GM10248 (cell line): ENCODE measurements around the gene MYH10.

Experiments used
- CTCF ChIA-PET: fragments of 300-600 bp; sonication (Branson Sonifier 250); formaldehyde crosslinking; extraction: SDS; loops from one replicate; lab custom pipeline; 2021; ENCODE audit warnings: antibody characterized with exemption; lab: Yijun Ruan, JAX
- POLR2A ChIA-PET: fragments of 350-650 bp; sonication (Branson Sonifier 250); formaldehyde crosslinking; extraction: SDS; loops from one replicate; lab custom pipeline; 2020; ENCODE audit warnings: antibody characterized with exemption; lab: Yijun Ruan, JAX
- DNase-seq: peaks from one replicate; pipeline ENCODE4 v3.0.0; 2012; ENCODE audit errors: extremely low spot score
- CTCF ChIP-seq: IDR thresholded peaks from 2 replicates; pipeline ENCODE4 v1.5.1; 2012; ENCODE audit warnings: mild to moderate bottlenecking, low read depth; ENCODE audit errors: extremely low read depth, missing control alignments, control extremely low read depth

MYH10 gene

GRCh38 chr17:8588877-8589554, 41.5 kb downstream of the MYH10 start:
- DNase-seq = no peak
- CTCF ChIA-PET = interaction anchor here (1.0 kb wide), 1 partner anchor 10 kb away, joined by 3 read pairs; no protein-coding TSS in a partner anchor

GRCh38 chr17:8586766-8587165, 43.8 kb downstream of the MYH10 start:
- DNase-seq = no peak
- TF ChIP-seq CTCF = no peak
- ChIA-PET POLR2A (no interaction called here), CTCF (no interaction called here)

More at GRCh38 chr17:8588877-8589554, 41.5 kb downstream of the MYH10 start:
- TF ChIP-seq CTCF = no peak
- POLR2A ChIA-PET = no interaction called here

GRCh38 chr17:8585911-8586310, 44.6 kb downstream of the MYH10 start:
- POLR2A ChIA-PET = no interaction called here

GRCh38 chr17:8583954-8584353, 46.6 kb downstream of the MYH10 start:
- no peak for DNase-seq
- ChIA-PET POLR2A (no interaction called here), CTCF (interaction anchor here (1.0 kb wide), 1 partner anchor 310 kb away, joined by 3 read pairs; no protein-coding TSS in a partner anchor)
- TF ChIP-seq CTCF = no peak

More at GRCh38 chr17:8585911-8586310, 44.6 kb downstream of the MYH10 start:
- TF ChIP-seq CTCF = no peak
- DNase-seq = no peak
- CTCF ChIA-PET = no interaction called here

- TF ChIP-seq CTCF = no peak
- ChIA-PET CTCF (interaction anchor here (1.3 to 2.7 kb wide), 7 partner anchors 8 to 165 kb away, joined by 3 to 15 read pairs (median 7); partner anchors contain the start of gene MYH10), POLR2A (no interaction called here)
- peak; percentile 39 for DNase-seq
These were observed 49.4 kb downstream of the MYH10 start for GRCh38 chr17:8580952-8581658.

GRCh38 chr17:8577868-8578267, 52.7 kb downstream of the MYH10 start:
- ChIA-PET CTCF (interaction anchor here (3.7 kb wide), 1 partner anchor 168 kb away, joined by 14 read pairs; no protein-coding TSS in a partner anchor), POLR2A (no interaction called here)
- no peak for TF ChIP-seq CTCF
- peak; percentile 29 for DNase-seq
